ENCODE measurements around the gene SPATS2L.

- TF ChIP-seq CTCF (IDR thresholded peaks at IDR 0.05) = no peak
- no peak for TF ChIP-seq POLR2AphosphoS5 (IDR thresholded peaks at IDR 0.05)
Observed at GRCh38 chr2:200393191-200393590, 86.7 kb downstream of the SPATS2L start.

Data from prostate gland (tissue), 2 donors.